Ascending aorta (tissue), 2 donors: ENCODE data around the gene PTPRN. TPM values are rescaled to one million over a fixed set of nuclear protein-coding genes. Genes with fewer than 3 reads are reported as not detected.
A peak's percentile ranks its signal among the peaks of the same experiment; 100 is the strongest.

Source experiments
- DNase-seq, 2 donors: peaks; one replicate each; pipeline ENCODE4 v3.0.0-alpha.2; 2019; ENCODE audit warnings: low spot score in 2 of 2
- H3K27ac ChIP-seq, 2 donors: fragments of 200-600 bp; sonication (generic); one replicate each; pipeline ENCODE4 v1.5.1; 2016 to 2017; ENCODE audit warnings: mild to moderate bottlenecking in 1 of 2
- H3K27me3 ChIP-seq: fragments of 200-600 bp; sonication (generic); one replicate; pipeline ENCODE4 v1.5.1; 2017
- H3K36me3 ChIP-seq, 2 donors: fragments of 200-600 bp; sonication (generic); one replicate each; pipeline ENCODE4 v1.5.1; 2016
- H3K4me1 ChIP-seq, 2 donors: fragments of 200-600 bp; sonication (generic); one replicate each; pipeline ENCODE4 v1.5.1; 2016 to 2017; ENCODE audit warnings: mild to moderate bottlenecking in 1 of 2
- H3K4me3 ChIP-seq, 2 donors: fragments of 200-600 bp; sonication (generic); one replicate each; pipeline ENCODE4 v1.5.1; 2016 to 2017; ENCODE audit warnings: mild to moderate bottlenecking in 1 of 2
- H3K9me3 ChIP-seq, 2 donors: fragments of 200-600 bp; sonication (generic); one replicate each; pipeline ENCODE4 v1.5.1; 2016
- intact Hi-C: fragments of 100-400 bp; cut with DNase I; formaldehyde crosslinking; loops from one replicate; pipeline ENCODE4 v1.15.1; 2023
- total RNA-seq: library from RNA; depleted of rRNA; stranded (reverse); fragments of >200 nt; gene quantifications from one replicate; pipeline ENCODE4 v1.1.0, GENCODE V29; 2016
- TF ChIP-seq, protein P1 (sequence below), 3 experiments: fragments of 200-600 bp in 2 of 3; fragments of 450-650 bp in 1 of 3; sonication (generic) in 2 of 3; IDR thresholded peaks; one replicate each; pipeline ENCODE4 v1.5.1; 2016 to 2019; ENCODE audit warnings: antibody characterized with exemption in 3 of 3, mild to moderate bottlenecking in 1 of 3, moderate library complexity in 1 of 3

Gene PTPRN
- total RNA-seq, 1 donor from 2014 or later, result not detected

DNA sequence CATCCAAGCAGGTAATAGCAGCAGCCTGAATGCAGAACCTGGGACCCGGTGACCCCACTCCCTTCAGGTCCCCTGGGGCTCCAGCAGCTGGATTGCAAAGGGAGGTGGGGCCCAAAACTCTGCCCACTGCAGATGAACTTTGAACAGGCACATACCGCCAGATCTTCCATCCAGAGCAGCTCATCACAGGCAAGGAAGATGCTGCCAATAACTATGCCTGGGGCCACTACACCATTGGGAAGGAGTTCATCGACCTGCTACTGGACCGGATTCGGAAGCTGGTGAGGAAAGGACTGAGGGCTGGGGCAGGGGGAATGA is 39.2 kb downstream of the PTPRN start:
- intact Hi-C loops, result loop anchor here (10.0 kb wide), 1 partner anchor 275 kb away; the partner anchor contains the start of genes CHPF and TMEM198
- Histone ChIP-seq H3K36me3 (no peaks in the 10 kb centered on the region), H3K9me3 (no peaks in the 10 kb centered on the region), H3K27me3 (no peaks in the 10 kb centered on the region), H3K27ac (no peak overlapping the region), H3K4me1 (peaks cover 7 to 10% of the 10 kb centered on the region in 2 donors), H3K4me3 (no peak overlapping the region)
- TF ChIP-seq, protein P1, sequence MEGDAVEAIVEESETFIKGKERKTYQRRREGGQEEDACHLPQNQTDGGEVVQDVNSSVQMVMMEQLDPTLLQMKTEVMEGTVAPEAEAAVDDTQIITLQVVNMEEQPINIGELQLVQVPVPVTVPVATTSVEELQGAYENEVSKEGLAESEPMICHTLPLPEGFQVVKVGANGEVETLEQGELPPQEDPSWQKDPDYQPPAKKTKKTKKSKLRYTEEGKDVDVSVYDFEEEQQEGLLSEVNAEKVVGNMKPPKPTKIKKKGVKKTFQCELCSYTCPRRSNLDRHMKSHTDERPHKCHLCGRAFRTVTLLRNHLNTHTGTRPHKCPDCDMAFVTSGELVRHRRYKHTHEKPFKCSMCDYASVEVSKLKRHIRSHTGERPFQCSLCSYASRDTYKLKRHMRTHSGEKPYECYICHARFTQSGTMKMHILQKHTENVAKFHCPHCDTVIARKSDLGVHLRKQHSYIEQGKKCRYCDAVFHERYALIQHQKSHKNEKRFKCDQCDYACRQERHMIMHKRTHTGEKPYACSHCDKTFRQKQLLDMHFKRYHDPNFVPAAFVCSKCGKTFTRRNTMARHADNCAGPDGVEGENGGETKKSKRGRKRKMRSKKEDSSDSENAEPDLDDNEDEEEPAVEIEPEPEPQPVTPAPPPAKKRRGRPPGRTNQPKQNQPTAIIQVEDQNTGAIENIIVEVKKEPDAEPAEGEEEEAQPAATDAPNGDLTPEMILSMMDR (IDR thresholded peaks at IDR 0.05), result no peak
- no peak for DNase-seq

DNA sequence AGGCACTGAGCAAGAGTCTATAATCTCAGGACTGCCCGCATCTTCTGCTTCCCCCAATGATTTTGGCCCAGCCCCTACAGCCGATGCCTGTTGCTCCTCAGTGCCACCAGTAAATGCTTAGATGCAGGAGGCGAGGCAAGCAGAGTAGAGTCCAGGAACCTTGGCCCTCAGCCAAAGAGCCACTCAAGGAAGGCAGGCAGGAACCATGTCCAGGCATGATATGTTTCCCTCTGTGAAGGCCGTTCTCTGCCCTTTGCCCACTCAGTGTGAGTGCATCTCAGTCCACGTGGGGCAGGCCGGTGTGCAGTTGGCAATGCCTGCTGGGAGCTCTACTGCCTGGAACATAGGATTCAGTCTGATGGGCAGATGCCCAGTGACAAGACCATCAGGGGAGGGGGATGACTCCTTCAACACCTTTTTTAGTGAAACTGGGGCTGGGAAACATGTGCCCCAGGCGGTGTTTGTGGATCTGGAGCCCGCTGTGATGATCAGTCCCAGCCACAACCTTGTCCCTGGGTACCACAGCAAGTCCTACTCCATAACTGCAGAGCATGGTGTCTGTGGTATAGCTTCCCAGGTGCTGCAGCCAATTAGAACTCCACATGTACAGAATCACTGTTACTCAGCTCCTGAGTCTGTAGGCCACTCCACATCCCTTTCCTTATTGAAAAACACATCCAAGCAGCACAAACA is 39.7 kb downstream of the PTPRN start:
- no peaks in the 10 kb centered on the region for H3K36me3 ChIP-seq
- no peak overlapping the region for H3K27ac ChIP-seq
- no peaks in the 10 kb centered on the region for H3K9me3 ChIP-seq
- peaks cover 7 to 10% of the 10 kb centered on the region in 2 donors for H3K4me1 ChIP-seq
- H3K4me3 ChIP-seq, result no peak overlapping the region
- DNase-seq, result peak in 1 of 2 donors; percentile 64
- TF ChIP-seq, protein P1 (IDR thresholded peaks at IDR 0.05), result no peak
- no peaks in the 10 kb centered on the region for H3K27me3 ChIP-seq
- intact Hi-C loops, result loop anchor here (10.0 kb wide), 1 partner anchor 275 kb away; the partner anchor contains the start of genes CHPF and TMEM198

DNA sequence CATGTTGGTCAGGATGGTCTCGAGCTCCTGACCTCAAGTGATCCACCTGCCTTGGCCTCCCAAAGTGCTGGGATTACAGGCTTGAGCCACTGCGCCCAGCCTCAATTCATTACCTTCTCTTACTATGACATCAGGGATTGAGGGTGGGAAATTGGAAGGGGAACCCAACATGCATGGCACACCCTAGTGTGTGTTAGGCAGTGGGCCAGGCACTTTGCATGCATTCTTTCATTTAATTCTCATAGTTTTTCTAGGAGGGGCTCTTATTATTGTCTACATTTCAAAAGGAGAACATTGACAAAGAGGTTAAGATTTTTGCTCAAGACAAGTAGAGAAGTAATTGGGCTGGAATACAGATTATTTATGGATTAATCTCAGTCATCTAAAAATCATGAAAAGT is 40.9 kb downstream of the PTPRN start:
- TF ChIP-seq, protein P1 (IDR thresholded peaks at IDR 0.05), result no peak

GRCh38 chr2:219266886-219267285 is 42.3 kb downstream of the PTPRN start:
- intact Hi-C loops, result no loop called here
- Histone ChIP-seq H3K4me3 (no peak overlapping the region), H3K9me3 (no peaks in the 10 kb centered on the region), H3K36me3 (no peaks in the 10 kb centered on the region), H3K4me1 (no peaks in the 10 kb centered on the region), H3K27ac (no peak overlapping the region), H3K27me3 (no peaks in the 10 kb centered on the region)
- no peak for DNase-seq
- TF ChIP-seq, protein P1 (IDR thresholded peaks at IDR 0.05), result no peak

More for the DNA sequence above, 40.9 kb downstream of the PTPRN start:
- Histone ChIP-seq H3K36me3 (no peaks in the 10 kb centered on the region), H3K4me3 (no peak overlapping the region), H3K4me1 (no peaks in the 10 kb centered on the region), H3K27me3 (no peaks in the 10 kb centered on the region), H3K9me3 (no peaks in the 10 kb centered on the region), H3K27ac (no peak overlapping the region)
- no peak for DNase-seq
- intact Hi-C loops, result no loop called here

DNA sequence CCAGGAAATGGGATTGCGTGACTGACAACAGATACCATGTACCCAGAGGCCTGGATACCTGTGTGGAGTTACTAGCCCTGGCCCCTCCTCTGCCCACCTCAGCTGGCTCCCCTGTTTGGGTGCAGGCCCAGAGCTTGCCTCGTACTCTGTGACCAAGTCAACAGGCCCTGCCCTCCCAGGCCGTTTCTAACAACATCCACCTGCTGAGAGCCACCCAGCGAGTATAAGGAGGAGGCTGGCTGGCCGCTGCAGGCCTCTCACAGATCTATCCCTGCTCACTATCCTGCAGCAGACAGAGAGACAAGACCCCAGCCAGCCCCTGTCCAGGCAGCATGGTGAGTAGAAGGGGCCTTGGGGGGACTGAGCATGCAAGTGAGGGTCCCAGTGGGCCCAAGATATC is 43.0 kb downstream of the PTPRN start:
- no peak for DNase-seq
- intact Hi-C loops, result no loop called here
- no peaks in the 10 kb centered on the region for H3K27me3 ChIP-seq
- no peak overlapping the region for H3K27ac ChIP-seq
- no peak overlapping the region for H3K4me3 ChIP-seq
- no peaks in the 10 kb centered on the region for H3K36me3 ChIP-seq
- H3K4me1 ChIP-seq, result no peaks in the 10 kb centered on the region
- TF ChIP-seq, protein P1 (IDR thresholded peaks at IDR 0.05), result no peak
- H3K9me3 ChIP-seq, result no peaks in the 10 kb centered on the region
